Measurements from ENCODE around the gene CACNA1S. TPM values are rescaled to one million over a fixed set of nuclear protein-coding genes. Genes with fewer than 3 reads are reported as not detected.

CACNA1S gene
- total and polyA plus RNA-seq, 2 experiments from 2014 or later: not detected

DNA sequence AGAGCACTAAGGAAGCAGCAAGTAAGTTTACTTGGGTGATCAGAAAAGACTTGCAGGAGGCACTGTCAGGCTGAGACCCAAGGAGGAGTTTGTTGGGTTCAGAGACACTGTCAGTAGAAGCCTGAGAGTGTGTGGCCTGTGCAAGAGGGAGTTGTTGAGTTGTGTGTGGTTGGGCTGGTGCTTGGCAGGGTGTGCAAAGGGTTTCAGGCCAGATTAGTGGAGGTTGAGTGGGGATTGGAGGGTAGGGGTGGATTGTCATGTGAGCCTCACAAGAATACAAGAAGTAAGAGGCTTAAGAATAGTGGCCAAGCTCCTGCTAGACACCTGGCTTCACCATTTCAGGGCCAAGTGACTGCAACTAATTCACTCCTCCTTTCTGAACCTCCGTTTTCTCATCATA, 79.8 kb downstream of the CACNA1S start:
- H2AFZ ChIP-seq: no peak overlapping the region
- WGBS, 2 experiments (ENCODE audit: low coverage in 1 of 2, low lambda C conversion rate in 2 of 2, missing lambda C conversion rate in 2 of 2): 56% methylated on average over 1 of the region's 1 CpG
- in situ Hi-C loops (cut with MboI): no loop called here
- H3K27ac ChIP-seq: no peak overlapping the region
- no peaks in the 10 kb centered on the region for H3K4me1 ChIP-seq (ENCODE audit: insufficient read depth)
- DNase-seq: no peak
- no peaks in the 10 kb centered on the region for H3K36me3 ChIP-seq (ENCODE audit: low read depth)
- no peak overlapping the region for H3K4me2 ChIP-seq (ENCODE audit: unreplicated experiment)
- no peaks in the 10 kb centered on the region for H3K79me2 ChIP-seq (ENCODE audit: insufficient read depth)
- H3K4me3 ChIP-seq: no peak overlapping the region
- no peaks in the 10 kb centered on the region for H3F3A ChIP-seq (ENCODE audit: insufficient read depth)
- H3K9me2 ChIP-seq (ENCODE audit: insufficient read depth): no peaks in the 10 kb centered on the region
- H3K9me3 ChIP-seq (ENCODE audit: low read depth): no peaks in the 10 kb centered on the region
- no peak overlapping the region for H3K9ac ChIP-seq
- H4K20me1 ChIP-seq (ENCODE audit: insufficient read depth): no peaks in the 10 kb centered on the region
- peaks cover 40% of the 10 kb centered on the region for H3K27me3 ChIP-seq (replicated peaks; ENCODE audit: insufficient read depth)
- TF ChIP-seq EZH2phosphoT487 (IDR thresholded peaks at IDR 0.05; ENCODE audit: insufficient read depth, low read depth) (no peak), EZH2 (IDR thresholded peaks at IDR 0.05; ENCODE audit: insufficient read depth, poor library complexity, severe bottlenecking) (no peak)

- Histone ChIP-seq H3K9me2 (ENCODE audit: insufficient read depth) (no peaks in the 10 kb centered on the region), H3K9me3 (ENCODE audit: low read depth) (no peaks in the 10 kb centered on the region), H3K27ac (no peak overlapping the region), H3K36me3 (ENCODE audit: low read depth) (no peaks in the 10 kb centered on the region), H3K4me3 (no peak overlapping the region), H3K4me1 (ENCODE audit: insufficient read depth) (peaks cover 5% of the 10 kb centered on the region; the same call in 1 of the 2 replicates), H4K20me1 (ENCODE audit: insufficient read depth) (no peaks in the 10 kb centered on the region), H3K9ac (no peak overlapping the region), H3K27me3 (replicated peaks; ENCODE audit: insufficient read depth) (peaks cover 14% of the 10 kb centered on the region), H3K79me2 (ENCODE audit: insufficient read depth) (no peaks in the 10 kb centered on the region), H3F3A (ENCODE audit: insufficient read depth) (no peaks in the 10 kb centered on the region), H3K4me2 (ENCODE audit: unreplicated experiment) (no peak overlapping the region), H2AFZ (no peak overlapping the region)
- DNase-seq: no peak
- WGBS, 2 experiments (ENCODE audit: low coverage in 1 of 2, low lambda C conversion rate in 2 of 2, missing lambda C conversion rate in 2 of 2): 74 to 79% methylated on average over 7 of the region's 7 CpGs
- in situ Hi-C loops (cut with MboI): no loop called here
- TF ChIP-seq EZH2 (IDR thresholded peaks at IDR 0.05; ENCODE audit: insufficient read depth, poor library complexity, severe bottlenecking) (no peak), EZH2phosphoT487 (IDR thresholded peaks at IDR 0.05; ENCODE audit: insufficient read depth, low read depth) (no peak)
Observed at GRCh38 chr1:201028461-201028889, 83.8 kb downstream of the CACNA1S start.

- Histone ChIP-seq H2AFZ (no peak overlapping the region), H3K27me3 (replicated peaks; ENCODE audit: insufficient read depth) (peaks cover 4% of the 10 kb centered on the region; the same call in 1 of the 2 replicates), H3K4me3 (no peak overlapping the region), H3K36me3 (ENCODE audit: low read depth) (no peaks in the 10 kb centered on the region), H3F3A (ENCODE audit: insufficient read depth) (no peaks in the 10 kb centered on the region), H3K79me2 (ENCODE audit: insufficient read depth) (no peaks in the 10 kb centered on the region), H3K4me1 (ENCODE audit: insufficient read depth) (peaks cover 5% of the 10 kb centered on the region; the same call in 1 of the 2 replicates), H3K9ac (no peak overlapping the region), H4K20me1 (ENCODE audit: insufficient read depth) (no peaks in the 10 kb centered on the region), H3K27ac (no peak overlapping the region), H3K9me2 (ENCODE audit: insufficient read depth) (no peaks in the 10 kb centered on the region), H3K4me2 (ENCODE audit: unreplicated experiment) (no peak overlapping the region), H3K9me3 (ENCODE audit: low read depth) (no peaks in the 10 kb centered on the region)
- in situ Hi-C loops (cut with MboI): no loop called here
- no peak for DNase-seq
- TF ChIP-seq EZH2phosphoT487 (IDR thresholded peaks at IDR 0.05; ENCODE audit: insufficient read depth, low read depth) (no peak), EZH2 (IDR thresholded peaks at IDR 0.05; ENCODE audit: insufficient read depth, poor library complexity, severe bottlenecking) (no peak)
- 53 to 67% methylated on average over 3 of the region's 3 CpGs for WGBS, 2 experiments (ENCODE audit: low coverage in 1 of 2, low lambda C conversion rate in 2 of 2, missing lambda C conversion rate in 2 of 2)
Observed at GRCh38 chr1:201026836-201027235, 85.4 kb downstream of the CACNA1S start.

DNA sequence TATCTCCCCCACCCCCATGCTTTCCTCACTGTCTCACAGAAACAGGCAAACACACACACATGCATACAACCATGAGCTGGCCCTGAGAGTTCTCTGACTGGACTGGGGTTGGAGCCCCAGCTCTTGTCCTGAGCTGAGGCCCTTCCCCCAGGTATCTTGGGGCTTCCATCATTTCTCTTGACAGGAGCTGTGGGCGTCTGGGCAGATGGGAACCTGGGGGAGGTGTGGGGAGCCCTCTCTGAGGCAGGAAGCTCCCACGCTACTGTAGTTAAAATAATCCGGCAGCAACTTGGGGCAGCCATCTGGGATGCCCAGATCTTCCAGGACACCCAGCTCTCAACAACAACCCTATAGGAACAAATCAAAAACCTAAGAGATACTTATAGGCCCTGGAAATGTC, 86.0 kb downstream of the CACNA1S start:
- Histone ChIP-seq H3K4me3 (no peak overlapping the region), H3K4me1 (ENCODE audit: insufficient read depth) (peaks cover 5% of the 10 kb centered on the region; the same call in 1 of the 2 replicates), H3K4me2 (ENCODE audit: unreplicated experiment) (no peak overlapping the region), H3K27ac (no peak overlapping the region), H3K27me3 (replicated peaks; ENCODE audit: insufficient read depth) (peaks cover 4% of the 10 kb centered on the region; the same call in 1 of the 2 replicates), H3F3A (ENCODE audit: insufficient read depth) (no peaks in the 10 kb centered on the region), H2AFZ (no peak overlapping the region), H3K79me2 (ENCODE audit: insufficient read depth) (no peaks in the 10 kb centered on the region), H3K36me3 (ENCODE audit: low read depth) (no peaks in the 10 kb centered on the region), H3K9me3 (ENCODE audit: low read depth) (no peaks in the 10 kb centered on the region), H4K20me1 (ENCODE audit: insufficient read depth) (no peaks in the 10 kb centered on the region), H3K9ac (no peak overlapping the region), H3K9me2 (ENCODE audit: insufficient read depth) (no peaks in the 10 kb centered on the region)
- TF ChIP-seq EZH2phosphoT487 (IDR thresholded peaks at IDR 0.05; ENCODE audit: insufficient read depth, low read depth): no peak
- no peak for TF ChIP-seq EZH2 (IDR thresholded peaks at IDR 0.05; ENCODE audit: insufficient read depth, poor library complexity, severe bottlenecking)
- no peak for DNase-seq
- in situ Hi-C loops (cut with MboI): no loop called here
- WGBS, 2 experiments (ENCODE audit: low coverage in 1 of 2, low lambda C conversion rate in 2 of 2, missing lambda C conversion rate in 2 of 2): 93 to 94% methylated on average over 3 of the region's 3 CpGs

Measured in GM23248 (cell line).